Peyer's patch (tissue), 4 donors: ENCODE data around the gene TMPRSS13.

ENCODE experiments used
- CTCF ChIP-seq, 6 experiments: fragments of 450-650 bp in 4 of 6; fragments of 200-600 bp in 2 of 6; sonication (generic) in 1 of 6; IDR thresholded peaks; one replicate each; pipeline ENCODE4 v1.5.1; 2017 to 2019; ENCODE audit warnings: antibody characterized with exemption in 6 of 6, mild to moderate bottlenecking in 3 of 6, moderate library complexity in 1 of 6
- POLR2A ChIP-seq, 2 donors: fragments of 450-650 bp; IDR thresholded peaks; one replicate each; pipeline ENCODE4 v1.5.1; 2017; ENCODE audit warnings: antibody characterized with exemption in 2 of 2, mild to moderate bottlenecking in 2 of 2, moderate library complexity in 2 of 2

- TF ChIP-seq CTCF (IDR thresholded peaks at IDR 0.05) (no peak), POLR2A (IDR thresholded peaks at IDR 0.05) (no peak)
Measured at GRCh38 chr11:117941163-117941707, 12.0 kb upstream of the TMPRSS13 start.
